Dermis microvascular lymphatic vessel endothelial cell (primary cell): ENCODE results near the gene SLC43A2. TPM values are rescaled to one million over a fixed set of nuclear protein-coding genes. Genes with fewer than 3 reads are reported as not detected.
"Not testable (repeated sequence)": the region's sequence is repeated elsewhere in the genome, so short reads cannot be mapped to it uniquely, and the experiment has no call there.

Source experiments
- DNase-seq, 2 donors: peaks; one replicate each; pipeline versions ENCODE4 v3.0.0 to v3.0.0-alpha.2; 2010; ENCODE audit warnings: low read depth in 2 of 2
- total RNA-seq: library from RNA; depleted of rRNA; stranded (reverse); fragments of >200 nt; gene quantifications from 2 replicates; pipeline ENCODE4 v1.2.1, GENCODE V29; 2014

Gene SLC43A2
- total RNA-seq, 1 donor from 2014 or later, result 19.4 TPM

DNA sequence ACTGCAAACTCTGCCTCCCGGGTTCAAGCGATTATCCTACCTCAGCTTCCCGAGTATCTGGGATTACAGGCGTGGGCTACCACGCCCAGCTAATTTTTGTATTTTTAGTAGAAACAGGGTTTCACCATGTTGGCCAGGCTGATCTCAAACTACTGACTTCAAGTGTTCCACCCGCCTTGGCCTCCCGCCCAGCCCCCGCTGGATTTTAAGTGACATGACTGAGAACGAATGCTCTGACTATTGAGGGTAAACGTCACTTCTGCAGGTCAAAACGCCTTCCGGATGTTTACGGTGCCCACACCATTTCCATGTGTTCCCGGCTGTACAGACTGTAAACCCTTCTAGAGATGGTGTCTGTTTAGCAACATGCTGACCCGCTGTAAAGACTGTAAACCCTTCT is 88.8 kb downstream of the SLC43A2 start:
- DNase-seq, result no peak

GRCh38 chr17:1535737-1536136 is 92.9 kb downstream of the SLC43A2 start:
- no peak for DNase-seq

GRCh38 chr17:1533661-1534325 is 94.8 kb downstream of the SLC43A2 start:
- DNase-seq, result no peak

DNA sequence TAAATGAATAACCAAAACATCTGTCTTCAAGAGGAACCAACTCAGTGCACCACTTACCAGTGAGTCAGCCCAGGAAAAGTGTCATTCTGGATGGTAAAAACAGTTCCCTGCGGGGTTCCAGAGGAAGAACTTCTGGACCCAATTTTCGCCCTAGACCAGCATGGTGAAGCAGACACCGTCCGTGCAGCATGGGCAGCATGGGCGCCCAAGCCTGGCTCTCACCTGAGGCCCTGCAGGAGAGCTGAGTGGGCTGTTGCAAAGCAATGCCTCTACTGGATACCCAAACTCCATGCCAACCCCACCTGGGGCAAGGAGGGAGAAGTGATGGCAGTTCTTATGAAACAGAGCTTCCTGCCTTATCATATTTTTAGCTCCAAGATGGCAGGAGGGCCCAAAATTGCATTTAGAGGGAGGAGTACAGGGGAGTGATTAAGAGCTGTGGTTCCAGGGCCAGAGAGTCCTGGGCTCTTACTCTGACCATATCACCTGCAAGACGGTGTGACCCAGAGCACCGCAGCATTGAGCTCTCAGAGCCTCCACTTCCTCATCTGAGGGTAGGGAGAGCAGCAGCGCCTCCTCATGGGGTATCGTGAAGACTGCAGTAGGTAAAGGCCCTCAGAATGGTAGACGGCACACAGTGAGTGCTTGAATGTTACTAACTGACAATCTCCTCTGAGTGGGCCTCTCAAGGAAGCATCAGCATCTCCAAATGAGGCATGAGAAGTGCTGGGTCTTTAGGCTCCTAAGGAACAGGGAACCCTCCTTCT is 95.6 kb downstream of the SLC43A2 start:
- peak in 1 of 2 donors; percentile 46 for DNase-seq

DNA sequence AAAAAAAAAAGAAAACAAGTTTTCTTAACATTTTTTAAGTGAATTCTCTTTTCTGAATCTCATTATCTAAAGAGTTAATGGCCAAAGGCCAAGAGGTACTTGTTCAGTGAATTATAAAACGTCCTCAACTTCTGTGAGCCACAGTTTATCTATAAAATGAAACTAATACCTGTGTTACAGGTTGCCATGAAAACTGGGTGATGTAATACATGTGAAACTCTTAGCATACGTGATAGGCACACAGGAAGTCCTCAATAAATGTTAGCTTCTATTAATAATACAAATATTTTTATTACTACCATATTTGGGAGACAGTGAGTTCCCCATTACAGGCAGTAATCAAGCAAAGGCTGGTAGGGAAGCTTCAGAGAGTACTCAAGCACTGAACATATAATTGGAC is 98.8 kb downstream of the SLC43A2 start:
- no peak for DNase-seq

GRCh38 chr17:1526876-1527275 is 101.8 kb downstream of the SLC43A2 start:
- not testable (repeated sequence) for DNase-seq

DNA sequence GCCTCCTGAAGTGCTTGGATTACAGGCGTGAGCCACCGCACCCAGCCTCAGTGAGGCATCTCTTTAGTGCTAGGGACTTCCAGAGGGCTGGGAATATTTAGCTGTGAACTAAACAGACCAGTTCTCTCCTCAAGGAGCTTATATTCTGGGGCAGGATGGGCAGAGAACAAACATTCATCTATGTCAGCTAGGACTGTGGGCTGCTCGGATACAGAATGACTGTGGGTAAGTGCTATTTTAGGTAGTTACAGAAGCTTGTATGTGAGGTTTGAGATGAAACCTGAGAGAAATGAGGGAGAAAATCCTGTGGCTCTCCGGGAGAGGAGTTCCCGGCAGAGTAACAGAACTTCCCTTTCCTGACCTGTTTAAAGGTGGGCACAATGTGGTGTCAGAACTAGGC is 106.0 kb downstream of the SLC43A2 start:
- DNase-seq, result no peak

DNA sequence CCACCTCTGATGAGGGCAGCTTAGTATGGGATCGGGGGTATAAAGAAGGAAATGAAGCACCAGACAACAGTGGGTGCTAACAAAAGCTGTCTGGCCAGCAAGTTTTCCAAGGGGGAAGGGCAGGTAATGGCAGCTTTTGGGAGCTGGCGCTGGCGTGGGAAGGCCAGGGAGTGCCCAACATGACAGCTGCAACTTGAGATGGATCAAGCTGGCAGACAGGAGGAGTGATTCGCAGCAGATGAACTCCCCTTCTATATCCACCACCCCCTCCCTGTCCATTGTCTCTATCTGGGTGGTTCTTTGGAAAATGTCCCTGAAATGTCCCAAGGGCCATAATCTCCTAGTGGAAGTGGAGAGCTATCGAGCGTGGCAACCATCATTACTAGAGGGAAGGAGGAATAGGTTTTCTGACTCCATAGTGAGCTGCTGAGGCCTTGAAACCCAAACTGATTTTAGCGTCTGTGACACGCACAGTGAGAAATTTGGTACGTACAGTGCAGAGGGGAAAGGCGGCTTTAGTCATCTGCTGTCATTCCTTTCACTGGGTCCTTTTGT is 107.5 kb downstream of the SLC43A2 start:
- DNase-seq, result no peak

DNA sequence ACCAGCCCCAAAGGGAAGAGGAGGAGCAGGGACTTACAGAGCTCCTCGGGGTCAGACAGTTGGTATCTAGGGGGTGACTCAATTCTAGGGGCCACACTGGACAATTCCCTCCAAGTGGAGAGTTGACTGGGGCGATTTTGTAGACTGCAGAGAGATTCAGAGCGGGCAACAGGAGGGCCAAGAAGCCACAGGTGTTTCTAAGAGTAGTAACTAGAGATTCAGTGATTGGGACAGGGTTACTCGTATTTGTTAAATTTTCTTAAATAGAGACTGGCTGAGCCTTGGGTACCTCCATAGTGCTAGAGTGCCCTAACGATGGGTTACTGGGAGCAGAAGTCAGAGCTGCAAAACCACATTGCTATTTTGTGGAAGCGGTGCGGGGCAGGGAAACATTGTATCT is 109.0 kb downstream of the SLC43A2 start:
- no peak for DNase-seq

Other genes with a start within 250 kb of the SLC43A2 start
- gene YWHAE, start 228.6 kb downstream of the SLC43A2 start, total RNA-seq, result 390 and 392 TPM in 2 replicates
- gene CRK, start 172.6 kb downstream of the SLC43A2 start, total RNA-seq, result 104 and 115 TPM in 2 replicates
- gene MYO1C, start 136.1 kb downstream of the SLC43A2 start, total RNA-seq, result 171 and 184 TPM in 2 replicates
- gene INPP5K, start 112.2 kb downstream of the SLC43A2 start, total RNA-seq, result 49.6 and 72.1 TPM in 2 replicates
- gene PITPNA, start 66.0 kb downstream of the SLC43A2 start, total RNA-seq, result 15.3 and 21.4 TPM in 2 replicates
- 80.7 and 99.4 TPM in 2 replicates for gene SCARF1, start 16.9 kb upstream of the SLC43A2 start, total RNA-seq
- 10.6 and 10.9 TPM in 2 replicates for gene RILP, start 21.0 kb upstream of the SLC43A2 start, total RNA-seq
- gene PRPF8, start 56.0 kb upstream of the SLC43A2 start, total RNA-seq, result 72.7 and 94.3 TPM in 2 replicates
- gene TLCD2, start 81.5 kb upstream of the SLC43A2 start, total RNA-seq, result 1.4 and 1.5 TPM in 2 replicates
- gene WDR81, start 95.9 kb upstream of the SLC43A2 start, total RNA-seq, result 7.8 and 11.4 TPM in 2 replicates
- gene SERPINF2, start 114.0 kb upstream of the SLC43A2 start, total RNA-seq, result under 0.01 TPM in 1 of 2 replicates, not detected in the other
- not detected in 2 replicates for gene SERPINF1, start 133.2 kb upstream of the SLC43A2 start, total RNA-seq
- gene SMYD4, start 201.1 kb upstream of the SLC43A2 start, total RNA-seq, result 6.8 and 12.1 TPM in 2 replicates
- 26.6 and 31.1 TPM in 2 replicates for gene RPA1, start 201.2 kb upstream of the SLC43A2 start, total RNA-seq